Lower leg skin (tissue), 4 donors: Measurements from ENCODE around the gene DKK1. TPM values are rescaled to one million over a fixed set of nuclear protein-coding genes. Genes with fewer than 3 reads are reported as not detected.

Experiments
- DNase-seq, 2 donors: peaks; one replicate each; pipeline ENCODE4 v3.0.0-alpha.2; 2019; ENCODE audit warnings: low spot score in 2 of 2
- H3K4me3 ChIP-seq: fragments of 200-600 bp; sonication (generic); 2 replicates; pipeline ENCODE4 v1.5.1; 2017; ENCODE audit warnings: mild to moderate bottlenecking, low read depth; ENCODE audit not compliant: poor library complexity, severe bottlenecking
- CTCF ChIP-seq, 3 donors: fragments of 450-650 bp; IDR thresholded peaks; one replicate each; pipeline ENCODE4 v1.5.1; 2016; ENCODE audit warnings: antibody characterized with exemption in 3 of 3, mild to moderate bottlenecking in 3 of 3, moderate library complexity in 2 of 3
- POLR2A ChIP-seq, 2 donors: fragments of 450-650 bp; IDR thresholded peaks; one replicate each; pipeline ENCODE4 v1.6.1; 2016 to 2017; ENCODE audit warnings: antibody characterized with exemption in 2 of 2, mild to moderate bottlenecking in 1 of 2, moderate library complexity in 1 of 2
- WGBS, 2 donors: methylation state at CpG; one replicate each; pipeline ENCODE4 v1.1.5; 2018; 5-methylcytosine and 5-hydroxymethylcytosine counted together
- intact Hi-C: fragments of 100-400 bp; cut with DNase I; formaldehyde crosslinking; loops from one replicate; pipeline ENCODE4 v1.15.0; 2023; ENCODE audit warnings: low total_unique reads
- total RNA-seq, 4 donors: library from RNA; depleted of rRNA; stranded (reverse); fragments of >200 nt; gene quantifications; one replicate each; pipeline ENCODE4 v1.1.0, GENCODE V29; 2016

Gene DKK1
- total RNA-seq, 4 donors from 2014 or later, result 27.7 to 68.9 (median 35.5) TPM

- 94 to 96% methylated on average over 22 to 27 of the region's 27 CpGs for WGBS, 2 donors
- intact Hi-C loops, result no loop called here
- no peak for TF ChIP-seq POLR2A (IDR thresholded peaks at IDR 0.05)
- no peak for TF ChIP-seq CTCF (IDR thresholded peaks at IDR 0.05)
- no peak for DNase-seq
- H3K4me3 ChIP-seq, result no peak overlapping the region
These were observed 32.6 kb downstream of the DKK1 start for GRCh38 chr10:52346394-52347326.

- intact Hi-C loops, result no loop called here
- no peak for DNase-seq
- WGBS, 2 donors, result 87 to 100% methylated on average over 4 to 5 of the region's 5 CpGs
- no peak overlapping the region for H3K4me3 ChIP-seq
- TF ChIP-seq CTCF (IDR thresholded peaks at IDR 0.05), result no peak
- no peak for TF ChIP-seq POLR2A (IDR thresholded peaks at IDR 0.05)
These were observed 33.2 kb downstream of the DKK1 start for GRCh38 chr10:52347327-52347667.

- no peak for TF ChIP-seq CTCF (IDR thresholded peaks at IDR 0.05)
- no peak for TF ChIP-seq POLR2A (IDR thresholded peaks at IDR 0.05)
- H3K4me3 ChIP-seq, result no peak overlapping the region
- intact Hi-C loops, result no loop called here
- DNase-seq, result no peak
- 67 to 91% methylated on average over 4 of the region's 5 CpGs for WGBS, 2 donors
These were observed 34.0 kb downstream of the DKK1 start for GRCh38 chr10:52348037-52348564.

- no peak overlapping the region for H3K4me3 ChIP-seq
- TF ChIP-seq POLR2A (IDR thresholded peaks at IDR 0.05) (no peak), CTCF (IDR thresholded peaks at IDR 0.05) (no peak)
- no peak for DNase-seq
- intact Hi-C loops, result no loop called here
- 23 to 43% methylated on average over 2 of the region's 2 CpGs for WGBS, 2 donors
These were observed 37.8 kb downstream of the DKK1 start for GRCh38 chr10:52351914-52352330.

GRCh38 chr10:52353205-52353604, 39.1 kb downstream of the DKK1 start:
- intact Hi-C loops, result no loop called here
- 81 to 86% methylated on average over 2 of the region's 2 CpGs for WGBS, 2 donors
- TF ChIP-seq POLR2A (IDR thresholded peaks at IDR 0.05) (no peak), CTCF (IDR thresholded peaks at IDR 0.05) (no peak)
- no peak overlapping the region for H3K4me3 ChIP-seq
- DNase-seq, result no peak
